Esophagus muscularis mucosa (tissue), 4 donors: ENCODE results near the gene PSPH.

Experiments used
- CTCF ChIP-seq, 3 experiments: fragments of 200-600 bp in 2 of 3; fragments of 450-650 bp in 1 of 3; sonication (generic) in 2 of 3; IDR thresholded peaks; one replicate each; pipeline ENCODE4 v1.5.1; 2017 to 2019; ENCODE audit warnings: antibody characterized with exemption in 3 of 3, mild to moderate bottlenecking in 2 of 3, moderate library complexity in 1 of 3
- EP300 ChIP-seq: sonication (generic); formaldehyde crosslinking; IDR thresholded peaks from one replicate; pipeline ENCODE4 v1.6.1; 2017; ENCODE audit warnings: antibody characterized with exemption
- POLR2A ChIP-seq: fragments of 450-650 bp; IDR thresholded peaks from one replicate; pipeline ENCODE4 v1.6.1; 2017; ENCODE audit warnings: antibody characterized with exemption, moderate library complexity, mild to moderate bottlenecking, low read depth

GRCh38 chr7:56019501-56019900, 31.7 kb downstream of the PSPH start:
- no peak for TF ChIP-seq CTCF (IDR thresholded peaks at IDR 0.05)
- no peak for TF ChIP-seq POLR2A
- no peak for TF ChIP-seq EP300
